H1 (cell line): ENCODE data around the gene SND1. TPM values are rescaled to one million over a fixed set of nuclear protein-coding genes. Genes with fewer than 3 reads are reported as not detected.

Experiments used
- CTCF ChIA-PET: fragments of 300-600 bp; sonication (Branson Sonifier 250); formaldehyde crosslinking; loops from one replicate; lab custom pipeline; 2021; ENCODE audit not compliant: partially characterized antibody; lab: Charles Lee
- POLR2A ChIA-PET: fragments of 300-600 bp; sonication (Branson Sonifier 250); formaldehyde crosslinking; loops from one replicate; lab custom pipeline; 2021; ENCODE audit warnings: inconsistent platforms; ENCODE audit not compliant: partially characterized antibody; lab: Charles Lee
- DNase-seq, 2 experiments: peaks; one replicate each; pipeline versions ENCODE4 v3.0.0 to v3.0.0-alpha.2; 2010 to 2022; ENCODE audit warnings: low spot score in 2 of 2, low read depth in 1 of 2, mixed read lengths in 1 of 2
- FAIRE-seq: peaks from 2 replicates; lab custom pipeline; 2011; peaks lifted over from hg19 to GRCh38; lab: Jason Lieb, UNC
- H2AFZ ChIP-seq: 2 replicates; pipeline ENCODE4 v1.8.1; 2012; ENCODE audit warnings: low read length, inconsistent platforms
- H2AK5ac ChIP-seq: 2 replicates; pipeline ENCODE4 v1.6.1; 2013; ENCODE audit warnings: low read depth, low read length
- H2BK120ac ChIP-seq: replicated peaks from 2 replicates; pipeline ENCODE3; 2013; ENCODE audit warnings: low read depth, low read length, inconsistent platforms
- H2BK12ac ChIP-seq: 2 replicates; pipeline ENCODE4 v1.6.1; 2013; ENCODE audit warnings: low read depth, low read length
- H2BK15ac ChIP-seq: 2 replicates; pipeline ENCODE4 v1.6.1; 2013; ENCODE audit warnings: low read length
- H2BK20ac ChIP-seq: 2 replicates; pipeline ENCODE4 v1.6.1; 2013; ENCODE audit warnings: low read length
- H2BK5ac ChIP-seq: 2 replicates; pipeline ENCODE4 v1.6.1; 2013; ENCODE audit warnings: low read depth, low read length
- H3K14ac ChIP-seq: 2 replicates; pipeline ENCODE4 v1.6.1; 2013; ENCODE audit warnings: inconsistent platforms; ENCODE audit not compliant: insufficient read length
- H3K18ac ChIP-seq: 2 replicates; pipeline ENCODE4 v1.6.1; 2013; ENCODE audit warnings: low read length; ENCODE audit errors: extremely low read depth
- H3K23ac ChIP-seq: 2 replicates; pipeline ENCODE4 v1.6.1; 2013; ENCODE audit warnings: inconsistent platforms; ENCODE audit not compliant: insufficient read length
- H3K23me2 ChIP-seq: 2 replicates; pipeline ENCODE4 v1.6.1; 2013; ENCODE audit warnings: low read depth, low read length
- H3K27ac ChIP-seq: 2 replicates; pipeline ENCODE4 v1.6.1; 2011; ENCODE audit warnings: low read depth, low read length, inconsistent platforms
- H3K27me3 ChIP-seq, 4 experiments: replicated peaks in 1 of 4; 1 replicate in 1 of 4; 2 replicates in 3 of 4; pipeline versions ENCODE4 v1.6.1 to v1.8.1; 2011 to 2013; ENCODE audit warnings: low read length in 3 of 4, mild to moderate bottlenecking in 3 of 4, inconsistent platforms in 2 of 4, mixed read lengths in 2 of 4, moderate library complexity in 1 of 4; ENCODE audit not compliant: control insufficient read depth in 3 of 4, insufficient read depth in 3 of 4; ENCODE audit errors: extremely low read depth in 1 of 4
- H3K36me3 ChIP-seq, 4 experiments: 2 replicates each; pipeline versions ENCODE4 v1.6.1 to v1.8.1; 2011 to 2013; ENCODE audit warnings: mild to moderate bottlenecking in 4 of 4, low read length in 3 of 4, moderate library complexity in 2 of 4, control low read depth in 1 of 4, inconsistent platforms in 1 of 4; ENCODE audit not compliant: insufficient read depth in 4 of 4, control insufficient read depth in 2 of 4
- H3K4ac ChIP-seq: replicated peaks from 2 replicates; pipeline ENCODE3; 2013; ENCODE audit warnings: low read length, low read depth, mixed read lengths, inconsistent platforms; ENCODE audit not compliant: insufficient read length
- H3K4me1 ChIP-seq, 4 experiments: replicated peaks in 1 of 4; 1 replicate in 1 of 4; 2 replicates in 3 of 4; pipeline versions ENCODE4 v1.6.1 to v1.8.1; 2011 to 2013; ENCODE audit warnings: low read length in 3 of 4, inconsistent platforms in 2 of 4, mixed read lengths in 1 of 4; ENCODE audit not compliant: insufficient read depth in 4 of 4, control insufficient read depth in 3 of 4
- H3K4me2 ChIP-seq, 2 experiments: 2 replicates each; pipeline versions ENCODE4 v1.6.1 to v1.8.1; 2011 to 2013; ENCODE audit warnings: low read depth in 2 of 2, low read length in 2 of 2, control low read depth in 1 of 2, inconsistent platforms in 1 of 2, mild to moderate bottlenecking in 1 of 2; ENCODE audit not compliant: insufficient read depth in 1 of 2
- H3K4me3 ChIP-seq, 4 experiments: fragments of 200-600, 300-600 bp in 1 of 4; sonication (generic), shearing (Covaris generic), sonication (Bioruptor Twin) in 1 of 4; 2 replicates each; pipeline versions ENCODE4 v1.5.1 to v1.8.1; 2011 to 2016; ENCODE audit warnings: low read length in 4 of 4, low read depth in 3 of 4, control low read depth in 2 of 4, inconsistent platforms in 2 of 4, mild to moderate bottlenecking in 2 of 4, mixed read lengths in 1 of 4, moderate library complexity in 1 of 4; ENCODE audit not compliant: insufficient read depth in 2 of 4; ENCODE audit errors: extremely low read depth in 1 of 4
- H3K56ac ChIP-seq: replicated peaks from 2 replicates; pipeline ENCODE3; 2013; ENCODE audit warnings: low read depth, mild to moderate bottlenecking, mixed read lengths, low read length, inconsistent platforms; ENCODE audit not compliant: insufficient read length
- H3K79me1 ChIP-seq: 2 replicates; pipeline ENCODE4 v1.6.1; 2013; ENCODE audit warnings: low read depth, low read length, control low read depth
- H3K79me2 ChIP-seq, 2 experiments: 2 replicates each; pipeline versions ENCODE4 v1.6.1 to v1.8.1; 2012 to 2013; ENCODE audit warnings: low read length in 2 of 2, mild to moderate bottlenecking in 2 of 2, inconsistent platforms in 1 of 2; ENCODE audit not compliant: insufficient read depth in 2 of 2, control insufficient read depth in 1 of 2
- H3K9ac ChIP-seq, 4 experiments: replicated peaks in 1 of 4; 1 replicate in 1 of 4; 2 replicates in 3 of 4; pipeline versions ENCODE4 v1.6.1 to v1.8.1; 2011 to 2013; ENCODE audit warnings: low read depth in 3 of 4, low read length in 3 of 4, control low read depth in 2 of 4, mild to moderate bottlenecking in 2 of 4, moderate library complexity in 2 of 4, inconsistent platforms in 1 of 4; ENCODE audit errors: extremely low read depth in 1 of 4
- H3K9me3 ChIP-seq, 2 experiments: 2 replicates each; pipeline versions ENCODE4 v1.6.1 to v1.8.1; 2012 to 2013; ENCODE audit warnings: mild to moderate bottlenecking in 2 of 2, moderate library complexity in 2 of 2, control low read depth in 1 of 2, inconsistent platforms in 1 of 2, low read depth in 1 of 2, low read length in 1 of 2, mixed read lengths in 1 of 2; ENCODE audit not compliant: insufficient read depth in 2 of 2
- H4K20me1 ChIP-seq, 2 experiments: replicated peaks in 1 of 2; 2 replicates each; pipeline versions ENCODE3 to v1.8.1; 2011 to 2013; ENCODE audit warnings: inconsistent platforms in 2 of 2, low read length in 2 of 2, mild to moderate bottlenecking in 1 of 2; ENCODE audit not compliant: insufficient read depth in 2 of 2, control insufficient read depth in 1 of 2
- H4K5ac ChIP-seq: 2 replicates; pipeline ENCODE4 v1.6.1; 2013; ENCODE audit warnings: low read length, low read depth, mixed read lengths, inconsistent platforms; ENCODE audit not compliant: insufficient read length
- H4K8ac ChIP-seq: 2 replicates; pipeline ENCODE4 v1.8.0; 2013; ENCODE audit warnings: mild to moderate bottlenecking, moderate library complexity, low read length, inconsistent platforms; ENCODE audit not compliant: insufficient read depth; ENCODE audit errors: extremely low read depth
- H4K91ac ChIP-seq: replicated peaks from 2 replicates; pipeline ENCODE3; 2013; ENCODE audit warnings: low read length, mixed read lengths, inconsistent platforms; ENCODE audit not compliant: insufficient read length
- BACH1 ChIP-seq: IDR thresholded peaks from 2 replicates; pipeline ENCODE4 v1.6.1; 2012; ENCODE audit warnings: low read length, improper control_type of control experiment
- GABPA ChIP-seq: IDR thresholded peaks from 2 replicates; pipeline ENCODE4 v1.6.1; 2011; ENCODE audit warnings: mild to moderate bottlenecking, low read length, moderate library complexity, borderline replicate concordance; ENCODE audit not compliant: insufficient read depth
- HDAC2 ChIP-seq, 2 experiments: fragments of 300-600 bp in 1 of 2; sonication (generic) in 1 of 2; IDR thresholded peaks; 2 replicates each; pipeline ENCODE4 v1.6.1; 2011 to 2012; ENCODE audit warnings: low read depth in 2 of 2, low read length in 2 of 2, mild to moderate bottlenecking in 2 of 2, moderate library complexity in 2 of 2, borderline replicate concordance in 1 of 2, inconsistent platforms in 1 of 2
- WGBS, 2 experiments: shearing (Covaris generic) in 1 of 2; methylation state at CpG; one replicate each; pipeline versions ENCODE4 v1.1.6 to v1.1.7; 2013 to 2015; ENCODE audit warnings: low lambda C conversion rate in 2 of 2, mixed read lengths in 2 of 2, inconsistent platforms in 1 of 2, low coverage in 1 of 2, missing lambda C conversion rate in 1 of 2; ENCODE audit not compliant: insufficient replicate concordance in 2 of 2, insufficient coverage in 1 of 2, insufficient read length in 1 of 2; ENCODE audit errors: extremely low coverage in 1 of 2, missing lambda C conversion rate in 1 of 2; 5-methylcytosine and 5-hydroxymethylcytosine counted together
- polyA plus RNA-seq, 7 experiments: library from polyadenylated mRNA; depleted of rRNA in 3 of 7; stranded (reverse) in 5 of 7; unstranded in 2 of 7; fragments of >200 nt in 5 of 7; fragments of 200-250 nt in 2 of 7; gene quantifications; 1 replicate in 5 of 7; 2 replicates in 1 of 7; 4 replicates in 1 of 7; pipeline versions ENCODE4 v1.2.1 to v1.2.3, GENCODE V29; 2011 to 2013; ENCODE audit warnings: missing spikeins in 2 of 7, mixed read lengths in 2 of 7
- total RNA-seq: library from RNA; stranded (reverse); fragmentation: NEBNext Ultra II Directional; extraction: Animal tissue kit (Norgen Biotek cat#: 25700); gene quantifications from 2 replicates; pipeline ENCODE4 v1.2.1, GENCODE V29; 2021

The SND1 gene
- total and polyA plus RNA-seq, 2 of the 8 experiments (the other 6 are each of a cell fraction or from before 2014, with no cell fraction given) = 122 to 290 TPM

GRCh38 chr7:128128401-128128800 lies 476.4 kb downstream of the SND1 start:
- POLR2A ChIA-PET = no interaction called here
- Histone ChIP-seq H3K4me2 (no peak overlapping the region), H3K23me2 (no peaks in the 10 kb centered on the region), H4K91ac (no peak overlapping the region), H3K9ac (no peak overlapping the region), H3K4ac (no peak overlapping the region), H2BK20ac (no peak overlapping the region), H2AK5ac (no peak overlapping the region), H3K9me3 (no peaks in the 10 kb centered on the region), H4K20me1 (no peaks in the 10 kb centered on the region), H3K27ac (no peak overlapping the region), H2BK15ac (no peak overlapping the region), H3K4me3 (no peak overlapping the region), H3K14ac (no peak overlapping the region), H3K56ac (no peak overlapping the region), H3K18ac (no peak overlapping the region), H3K27me3 (no peaks in the 10 kb centered on the region; a peak in 1 of 7 replicates)
- FAIRE-seq = no peak
- CTCF ChIA-PET = interaction anchor here (1.0 to 14.8 kb wide), 4 partner anchors 8 to 76 kb away, joined by 3 to 347 read pairs (median 8); no protein-coding TSS in a partner anchor
- no peak for TF ChIP-seq BACH1
- TF ChIP-seq GABPA = no peak
- no peak for TF ChIP-seq HDAC2 (IDR thresholded peaks at IDR 0.05; ENCODE audit: borderline replicate concordance in 1 of 2, low read depth in 2 of 2, low read length in 2 of 2)
- TF ChIP-seq, all 59 proteins: peak for 0
- Histone ChIP-seq H4K8ac (no peak overlapping the region), H3K36me3 (no peaks in the 10 kb centered on the region), H3K4me1 (peaks cover 0 to 6% (median 4%) of the 10 kb centered on the region in 4 experiments; a peak in 5 of 7 replicates), H2BK12ac (no peak overlapping the region), H3K23ac (no peak overlapping the region), H4K5ac (no peak overlapping the region), H2BK5ac (no peak overlapping the region), H2AFZ (no peak overlapping the region), H2BK120ac (no peak overlapping the region), H3K79me2 (no peaks in the 10 kb centered on the region), H3K79me1 (no peaks in the 10 kb centered on the region)
- no peak for DNase-seq
- WGBS, 2 experiments = 84 to 100% methylated on average over 1 to 3 of the region's 3 CpGs
